A673 (cell line): ENCODE data around the gene ACTL10.

Experiments
- CTCF ChIP-seq: fragments of 300-800, 200-600 bp; sonication (generic); conservative IDR thresholded peaks from 2 replicates; pipeline ENCODE4 v1.5.1; 2017; ENCODE audit warnings: low read depth, mild to moderate bottlenecking, antibody characterized with exemption, low read length, moderate library complexity, mixed read lengths
- EZH2 ChIP-seq: fragments of 200-600 bp; sonication (generic); IDR thresholded peaks from 2 replicates; pipeline ENCODE4 v1.6.1; 2017; ENCODE audit warnings: borderline replicate concordance, low read depth, mild to moderate bottlenecking, mixed read lengths, antibody characterized with exemption, low read length; ENCODE audit not compliant: poor library complexity, severe bottlenecking

- TF ChIP-seq CTCF (no peak), EZH2 (no peak)
Observed at GRCh38 chr20:33676652-33677645, 10.2 kb downstream of the ACTL10 start.
